Endodermal cell (in vitro differentiated cells): Measurements from ENCODE around the gene NOVA2. TPM values are rescaled to one million over a fixed set of nuclear protein-coding genes. Genes with fewer than 3 reads are reported as not detected.

Experiments
- DNase-seq: peaks from one replicate; pipeline ENCODE4 v3.0.0-alpha.2; 2017
- H3K27ac ChIP-seq: 2 replicates; pipeline ENCODE4 v1.5.1; 2013; ENCODE audit warnings: mild to moderate bottlenecking, low read depth, low read length, moderate library complexity
- H3K27me3 ChIP-seq: 2 replicates; pipeline ENCODE4 v1.6.1; 2013; ENCODE audit warnings: mild to moderate bottlenecking, low read length, moderate library complexity; ENCODE audit not compliant: insufficient read depth, control insufficient read depth, poor library complexity, severe bottlenecking
- H3K36me3 ChIP-seq: 2 replicates; pipeline ENCODE4 v1.7.0; 2013; ENCODE audit warnings: mild to moderate bottlenecking, low read length, moderate library complexity; ENCODE audit not compliant: control insufficient read depth, insufficient read depth
- H3K4me1 ChIP-seq: one replicate; pipeline ENCODE4 v1.7.0; 2013; ENCODE audit warnings: low read length; ENCODE audit not compliant: control insufficient read depth, insufficient read depth
- H3K4me3 ChIP-seq: 2 replicates; pipeline ENCODE4 v1.5.1; 2013; ENCODE audit warnings: mild to moderate bottlenecking, low read length, moderate library complexity
- H3K9ac ChIP-seq: 2 replicates; pipeline ENCODE4 v1.6.1; 2013; ENCODE audit warnings: mild to moderate bottlenecking, low read length, moderate library complexity; ENCODE audit not compliant: poor library complexity, severe bottlenecking; ENCODE audit errors: extremely low read depth
- H3K9me3 ChIP-seq: 2 replicates; pipeline ENCODE4 v1.6.1; 2013; ENCODE audit warnings: mild to moderate bottlenecking, low read length, moderate library complexity; ENCODE audit not compliant: control insufficient read depth
- H3K27ac Mint-ChIP-seq: 2 replicates; pipeline ENCODE4 v1.8.0; 2020; ENCODE audit warnings: mixed read lengths
- H3K27me3 Mint-ChIP-seq: 2 replicates; pipeline ENCODE4 v1.8.0; 2021; ENCODE audit warnings: mild to moderate bottlenecking, mixed read lengths; ENCODE audit not compliant: insufficient read depth
- H3K36me3 Mint-ChIP-seq: 2 replicates; pipeline ENCODE4 v1.8.0; 2020; ENCODE audit warnings: low read depth, mixed read lengths
- H3K4me1 Mint-ChIP-seq: 2 replicates; pipeline ENCODE4 v1.8.0; 2020; ENCODE audit warnings: mixed read lengths
- H3K4me3 Mint-ChIP-seq: 2 replicates; pipeline ENCODE4 v1.8.0; 2020; ENCODE audit warnings: mild to moderate bottlenecking, moderate library complexity, mixed read lengths
- H3K9me3 Mint-ChIP-seq: 2 replicates; pipeline ENCODE4 v1.8.0; 2020; ENCODE audit warnings: mild to moderate bottlenecking, mixed read lengths
- CTCF ChIP-seq: fragments of 200-600 bp; sonication (generic); conservative IDR thresholded peaks from 2 replicates; pipeline ENCODE4 v1.5.0; 2021; ENCODE audit warnings: antibody characterized with exemption, mild to moderate bottlenecking
- WGBS, 2 experiments: methylation state at CpG; one replicate each; pipeline versions ENCODE4 v1.1.5 to v1.1.7; 2013; ENCODE audit warnings: missing lambda C conversion rate in 2 of 2, mixed read lengths in 1 of 2; ENCODE audit not compliant: insufficient coverage in 1 of 2, insufficient read length in 1 of 2; 5-methylcytosine and 5-hydroxymethylcytosine counted together
- microRNA-seq: library from miRNA; unstranded; fragments of <30 nt; microRNA quantifications from one replicate; pipeline ENCODE4 v1.2.0, GENCODE V29; 2020; ENCODE audit warnings: borderline microRNAs expressed
- total RNA-seq, 2 donors: library from RNA; stranded (reverse); fragmentation: NEBNext Ultra II Directional in 1 of 2; extraction: Animal tissue kit (Norgen Biotek cat#: 25700) in 1 of 2; gene quantifications; 2 replicates in 1 of 2; 3 replicates in 1 of 2; pipeline ENCODE4 v1.2.1, GENCODE V29; 2021

The NOVA2 gene
- total RNA-seq, 2 donors from 2014 or later = 0.64 to 0.91 TPM

GRCh38 chr19:45884682-45885555 is 88.7 kb downstream of the NOVA2 start:
- Histone ChIP-seq H3K27ac (no peak overlapping the region), H3K36me3 (peaks cover 3% of the 10 kb centered on the region), H3K9ac (peak overlapping the region; percentile 44), H3K4me3 (peak overlapping the region; percentile 90), H3K27me3 (no peaks in the 10 kb centered on the region), H3K9me3 (no peaks in the 10 kb centered on the region), H3K4me1 (peaks cover 6% of the 10 kb centered on the region)
- peak; percentile 75 for DNase-seq
- Mint-ChIP-seq H3K4me3 (peak overlapping the region; percentile 81), H3K4me1 (peaks cover 24% of the 10 kb centered on the region), H3K9me3 (no peaks in the 10 kb centered on the region), H3K27ac (no peak overlapping the region), H3K27me3 (no peaks in the 10 kb centered on the region), H3K36me3 (no peaks in the 10 kb centered on the region)
- WGBS, 2 experiments = 72 to 76% methylated on average over 62 to 72 of the region's 72 CpGs
- TF ChIP-seq CTCF = no peak

GRCh38 chr19:45883881-45884681 is 89.6 kb downstream of the NOVA2 start:
- no peaks in the 10 kb centered on the region for H3K27me3 ChIP-seq
- Mint-ChIP-seq H3K27me3 (no peaks in the 10 kb centered on the region), H3K27ac (no peak overlapping the region), H3K4me3 (peak overlapping the region; percentile 63), H3K36me3 (no peaks in the 10 kb centered on the region), H3K4me1 (peaks cover 30% of the 10 kb centered on the region), H3K9me3 (no peaks in the 10 kb centered on the region)
- peak; percentile 66 for DNase-seq
- H3K9me3 ChIP-seq = no peaks in the 10 kb centered on the region
- peak overlapping the region; percentile 49 for H3K4me3 ChIP-seq
- H3K27ac ChIP-seq = no peak overlapping the region
- WGBS, 2 experiments = 94 to 95% methylated on average over 39 to 57 of the region's 57 CpGs
- H3K36me3 ChIP-seq = peaks cover 3% of the 10 kb centered on the region
- no peak for TF ChIP-seq CTCF
- peaks cover 6% of the 10 kb centered on the region for H3K4me1 ChIP-seq
- H3K9ac ChIP-seq = no peak overlapping the region

Small RNA genes lying within 50 kb of the gene (microRNA-seq; reads per million reads assigned to microRNA genes)
- gene MIR769 = 50.6 reads per million, percentile 67 among the genes with 10 or more reads in this experiment

Other genes with a start within 250 kb of the NOVA2 start
- 10 to 100 TPM; 36.5 to 42.8 TPM for gene FBXO46, start 243.0 kb downstream of the NOVA2 start, total RNA-seq
- gene MEIOSIN, start 240.4 kb downstream of the NOVA2 start, total RNA-seq = not detected
- 10 to 100 TPM; 41.6 to 46.4 TPM for gene SIX5, start 204.6 kb downstream of the NOVA2 start, total RNA-seq
- gene DMPK, start 191.4 kb downstream of the NOVA2 start, total RNA-seq = 10 to 100 TPM; 58.8 to 75.9 TPM
- gene DMWD, start 181.0 kb downstream of the NOVA2 start, total RNA-seq = 10 to 100 TPM; 86.4 to 86.9 TPM
- gene RSPH6A, start 158.6 kb downstream of the NOVA2 start, total RNA-seq = under 1 TPM; 0.53 TPM
- gene SYMPK, start 110.7 kb downstream of the NOVA2 start, total RNA-seq = 100 to 1,000 TPM; 104 to 119 TPM
- gene FOXA3, start 109.5 kb downstream of the NOVA2 start, total RNA-seq = 10 to 100 TPM; 54.2 to 58.1 TPM
- gene IRF2BP1, start 87.7 kb downstream of the NOVA2 start, total RNA-seq = 10 to 100 TPM; 23.8 to 30.3 TPM
- 10 to 100 TPM; 13.6 to 19.9 TPM for gene MYPOP, start 71.3 kb downstream of the NOVA2 start, total RNA-seq
- gene NANOS2, start 59.1 kb downstream of the NOVA2 start, total RNA-seq = not detected
- gene CCDC61, start 21.6 kb upstream of the NOVA2 start, total RNA-seq = 10 to 100 TPM; 23.2 to 23.6 TPM
- not detected for gene PGLYRP1, start 49.2 kb upstream of the NOVA2 start, total RNA-seq
- under 1 TPM; 0.33 to 0.60 TPM for gene IGFL4, start 67.1 kb upstream of the NOVA2 start, total RNA-seq
- gene IGFL3, start 150.8 kb upstream of the NOVA2 start, total RNA-seq = 1 to 10 TPM in 1 of 2 donors, under 1 TPM in 1; 0.88 to 2.1 TPM
- under 1 TPM in 1 of 2 donors, not detected in 1; 0.84 TPM for gene IGFL2, start 174.4 kb upstream of the NOVA2 start, total RNA-seq